GM21390 (cell line): ENCODE results near the gene ADAD2.

Experiments used
- ATAC-seq: cut with Tn5 transposase; IDR thresholded peaks from one replicate; pipeline ENCODE4 v1.9.1; 2021; ENCODE audit not compliant: unreplicated experiment

Gene ADAD2

GRCh38 chr16:84244728-84245127 lies 53.8 kb downstream of the ADAD2 start:
- ATAC-seq = no peak

GRCh38 chr16:84245956-84246678 lies 55.2 kb downstream of the ADAD2 start:
- no peak for ATAC-seq

DNA sequence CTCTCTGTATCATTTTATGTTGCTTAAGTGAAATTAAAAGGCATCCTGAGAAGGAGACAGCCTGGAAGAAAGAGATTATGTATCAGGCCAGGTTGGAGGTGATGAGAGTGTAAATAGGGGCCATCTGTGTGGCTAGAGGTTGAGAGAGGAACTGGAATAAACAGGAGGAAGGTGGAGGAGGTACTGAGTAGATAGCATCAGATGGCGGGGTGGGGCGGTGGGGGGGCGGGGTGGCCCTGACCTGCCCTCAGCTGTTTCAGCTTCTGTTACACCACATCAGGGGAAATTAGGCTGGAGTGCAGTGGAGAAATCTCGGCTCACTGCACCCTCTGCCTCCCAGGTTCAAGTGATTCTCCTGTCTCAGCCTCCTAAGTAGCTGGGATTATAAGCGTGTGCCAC lies 55.7 kb downstream of the ADAD2 start:
- no peak for ATAC-seq
